ENCODE results near the gene KIF26A.

Gene KIF26A

GRCh38 chr14:104106471-104106991 lies 31.9 kb upstream of the KIF26A start:
- no peak for TF ChIP-seq CTCF (IDR thresholded peaks at IDR 0.05; ENCODE audit: low read length, missing control alignments)
- H3K4me3 ChIP-seq (replicated peaks; ENCODE audit: low read depth, low read length), result no peak overlapping the region
- DNase-seq (ENCODE audit: low read depth), result no peak

GRCh38 chr14:104107101-104107581 lies 31.2 kb upstream of the KIF26A start:
- no peak for DNase-seq (ENCODE audit: low read depth)
- TF ChIP-seq CTCF (IDR thresholded peaks at IDR 0.05; ENCODE audit: low read length, missing control alignments), result no peak
- no peak overlapping the region for H3K4me3 ChIP-seq (replicated peaks; ENCODE audit: low read depth, low read length)

- H3K4me3 ChIP-seq (replicated peaks; ENCODE audit: low read depth, low read length), result no peak overlapping the region
- DNase-seq (ENCODE audit: low read depth), result no peak
- TF ChIP-seq CTCF (IDR thresholded peaks at IDR 0.05; ENCODE audit: low read length, missing control alignments), result no peak
Observed at GRCh38 chr14:104107611-104108569, 30.5 kb upstream of the KIF26A start.

GRCh38 chr14:104108570-104109541 lies 29.5 kb upstream of the KIF26A start:
- no peak for TF ChIP-seq CTCF (IDR thresholded peaks at IDR 0.05; ENCODE audit: low read length, missing control alignments)
- no peak overlapping the region for H3K4me3 ChIP-seq (replicated peaks; ENCODE audit: low read depth, low read length)
- no peak for DNase-seq (ENCODE audit: low read depth)

GRCh38 chr14:104109731-104110361 lies 28.5 kb upstream of the KIF26A start:
- no peak for TF ChIP-seq CTCF (IDR thresholded peaks at IDR 0.05; ENCODE audit: low read length, missing control alignments)
- no peak for DNase-seq (ENCODE audit: low read depth)
- H3K4me3 ChIP-seq (replicated peaks; ENCODE audit: low read depth, low read length), result no peak overlapping the region

Data from fibroblast of pulmonary artery (primary cell).